GM19240 (cell line): ENCODE data around the gene AP1G1.
"Not testable (repeated sequence)": the region's sequence is repeated elsewhere in the genome, so short reads cannot be mapped to it uniquely, and the experiment has no call there.

Source experiments
- DNase-seq: peaks from one replicate; pipeline ENCODE4 v3.0.0; 2011; ENCODE audit warnings: low spot score; ENCODE audit not compliant: insufficient read length

AP1G1 gene

DNA sequence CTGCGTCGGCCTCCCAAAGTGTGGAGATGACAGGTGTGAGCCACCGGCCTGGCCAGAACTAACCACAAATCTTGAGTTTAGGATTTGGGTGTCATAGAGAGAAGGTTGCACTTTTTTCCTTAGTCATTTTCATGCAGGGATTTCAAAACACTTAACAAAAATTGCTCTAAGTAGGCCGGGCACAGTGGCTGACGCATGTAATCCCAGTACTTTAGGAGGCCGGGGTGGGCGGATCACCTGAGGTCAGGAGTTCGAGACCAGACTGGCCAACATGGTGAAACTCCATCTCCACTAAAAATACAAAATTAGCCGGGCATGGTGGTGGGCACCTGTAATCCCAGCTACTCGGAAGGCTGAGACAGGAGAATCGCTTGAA lies 1.5 kb upstream of the AP1G1 start:
- DNase-seq: not testable (repeated sequence)

DNA sequence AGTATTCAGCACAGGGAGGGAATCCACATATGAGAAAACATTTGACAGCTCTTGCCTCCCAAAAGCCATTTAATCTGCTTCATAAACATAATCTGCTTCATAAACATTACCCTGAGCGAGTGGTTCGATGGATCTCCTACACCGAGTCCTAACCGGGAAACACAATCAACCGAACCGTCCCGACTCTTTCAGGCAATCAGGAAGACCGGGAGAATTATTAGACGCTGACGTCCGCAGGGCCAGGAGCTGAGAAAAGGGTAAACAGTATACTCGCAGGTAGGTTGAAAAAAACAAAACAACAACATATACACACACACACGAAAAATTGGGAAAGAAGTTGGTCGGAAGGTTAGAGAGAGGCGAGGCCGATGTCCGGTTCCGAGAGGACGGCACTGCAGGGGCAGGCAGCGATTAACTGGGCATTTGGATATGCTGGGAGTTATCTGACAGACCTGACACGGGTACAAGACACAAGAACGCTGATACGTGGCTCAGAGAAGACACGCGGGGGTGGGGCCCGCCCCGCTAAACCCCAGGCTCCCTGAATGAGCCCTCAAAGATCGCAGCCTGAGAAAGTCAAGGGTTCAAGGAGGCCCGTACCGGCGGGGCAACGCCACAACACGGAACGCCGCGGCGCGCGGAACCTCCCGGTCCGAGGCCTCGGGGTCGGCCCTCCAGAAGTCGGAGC lies 585 bp downstream of the AP1G1 start:
- DNase-seq: no peak

DNA sequence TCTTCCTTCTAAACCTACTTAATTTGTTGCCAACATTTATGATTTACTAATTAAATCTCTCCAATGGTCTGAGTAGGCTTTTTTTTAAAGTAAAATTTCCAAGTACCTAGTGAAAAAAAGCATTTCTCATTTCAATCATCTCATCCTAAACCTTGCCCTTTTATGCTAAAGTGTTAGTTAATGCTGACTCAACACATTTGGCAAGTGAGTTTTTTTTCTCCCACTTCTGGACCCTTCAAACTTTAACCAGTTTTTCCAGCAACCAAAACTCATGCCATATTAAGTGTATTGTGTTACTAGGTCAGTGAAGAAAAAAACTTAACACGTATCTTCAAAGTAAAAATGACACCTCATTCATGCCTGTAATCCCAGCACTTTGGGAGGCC lies 5.3 kb downstream of the AP1G1 start:
- no peak for DNase-seq

DNA sequence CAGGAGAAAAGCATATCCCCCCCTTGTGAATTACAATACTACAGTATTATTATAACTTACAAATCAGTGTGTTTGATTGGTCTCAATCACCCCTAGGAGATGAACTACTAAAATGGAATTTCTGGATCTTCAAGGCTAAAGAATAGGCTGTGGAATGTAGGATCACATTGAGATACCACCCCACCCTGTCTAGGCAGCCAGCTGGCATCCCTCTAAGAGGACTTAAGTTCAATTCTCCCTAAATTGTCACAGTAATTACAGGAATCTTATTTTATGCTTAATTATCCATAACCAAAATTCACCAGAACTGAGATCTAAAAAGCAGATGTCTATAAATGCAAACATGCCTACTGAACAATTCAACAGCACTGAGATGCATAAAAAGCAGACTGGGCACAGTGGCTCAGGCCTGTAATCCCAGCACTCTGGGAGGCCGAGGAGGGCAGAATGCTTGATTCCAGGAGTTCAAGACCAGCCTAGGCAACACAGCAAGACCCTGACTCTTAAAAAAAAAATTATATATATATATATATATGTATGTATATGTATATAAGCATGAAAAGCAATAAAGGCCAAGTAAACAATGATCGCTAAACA lies 12.0 kb downstream of the AP1G1 start:
- DNase-seq: no peak

DNA sequence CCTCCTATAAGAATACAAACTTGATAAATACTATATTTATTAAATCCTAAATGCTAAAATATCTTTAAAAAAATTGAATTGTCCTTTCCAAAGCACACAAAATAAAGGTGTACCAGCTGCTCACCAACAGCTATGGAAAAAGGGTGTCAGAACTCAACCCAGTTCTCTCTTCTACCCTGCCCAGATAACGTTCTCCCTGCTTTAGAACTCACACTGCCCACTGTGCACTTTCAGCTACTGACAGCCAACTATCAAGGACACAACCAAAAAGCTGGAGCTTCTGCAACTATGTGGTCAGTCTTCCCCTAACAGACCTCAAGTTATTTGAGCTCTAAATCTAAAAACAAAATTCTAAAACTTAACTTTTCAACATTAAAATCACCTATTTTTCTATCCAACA lies 13.7 kb downstream of the AP1G1 start:
- DNase-seq: no peak

DNA sequence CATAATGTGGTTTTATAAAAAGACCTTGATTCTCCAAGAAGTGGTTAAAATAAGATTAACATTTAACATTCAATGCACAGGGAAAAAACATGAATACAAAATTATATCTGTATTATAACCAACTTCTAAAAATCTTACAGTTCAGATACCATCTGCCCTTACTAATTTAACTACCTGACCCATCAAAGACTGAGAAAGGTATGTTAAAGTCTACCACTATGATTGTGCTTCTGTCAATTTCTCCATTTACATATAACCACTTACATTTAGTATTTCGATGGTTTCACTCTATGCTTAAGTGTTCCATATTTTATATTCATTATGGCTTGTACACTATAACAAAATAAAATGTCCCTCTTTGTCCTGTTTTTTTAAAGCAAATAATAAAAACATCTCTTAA lies 14.6 kb downstream of the AP1G1 start:
- DNase-seq: no peak

DNA sequence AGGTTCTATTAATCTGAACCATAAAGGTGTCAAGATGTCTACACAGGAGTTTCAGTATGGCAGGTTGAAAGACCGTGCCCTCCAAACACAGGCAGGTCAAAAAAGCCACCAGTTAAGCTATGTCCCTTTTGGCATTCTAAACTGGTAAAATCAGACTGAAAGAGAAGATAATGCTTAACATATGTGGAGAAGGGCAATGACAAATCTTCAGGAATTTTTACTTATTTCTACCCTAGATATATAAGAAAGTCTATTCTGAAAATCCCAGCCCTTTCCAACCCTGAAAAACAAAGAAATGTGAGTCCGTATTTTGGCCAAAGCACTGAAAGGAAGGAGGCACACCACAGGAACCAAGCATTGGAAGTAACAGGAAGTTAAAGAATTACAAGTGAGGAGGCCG lies 16.5 kb downstream of the AP1G1 start:
- DNase-seq: no peak

DNA sequence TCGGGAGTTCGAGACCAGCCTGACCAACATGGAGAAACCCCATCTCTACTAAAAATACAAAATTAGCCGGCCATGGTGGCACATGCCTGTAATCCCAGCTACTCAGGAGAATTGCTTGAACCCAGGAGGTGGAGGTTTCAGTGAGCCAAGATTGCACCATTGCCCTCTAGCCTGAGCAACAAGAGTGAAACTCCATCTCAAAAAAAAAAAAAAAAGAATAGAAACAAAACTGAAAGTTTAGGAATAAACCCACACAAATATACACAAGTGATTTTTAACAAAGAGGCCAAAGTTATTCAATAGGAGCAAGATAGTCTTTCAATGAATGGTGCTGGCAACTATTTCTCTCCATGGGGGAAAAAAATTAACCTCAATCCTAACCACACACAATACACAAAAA lies 18.3 kb downstream of the AP1G1 start:
- DNase-seq: not testable (repeated sequence)

DNA sequence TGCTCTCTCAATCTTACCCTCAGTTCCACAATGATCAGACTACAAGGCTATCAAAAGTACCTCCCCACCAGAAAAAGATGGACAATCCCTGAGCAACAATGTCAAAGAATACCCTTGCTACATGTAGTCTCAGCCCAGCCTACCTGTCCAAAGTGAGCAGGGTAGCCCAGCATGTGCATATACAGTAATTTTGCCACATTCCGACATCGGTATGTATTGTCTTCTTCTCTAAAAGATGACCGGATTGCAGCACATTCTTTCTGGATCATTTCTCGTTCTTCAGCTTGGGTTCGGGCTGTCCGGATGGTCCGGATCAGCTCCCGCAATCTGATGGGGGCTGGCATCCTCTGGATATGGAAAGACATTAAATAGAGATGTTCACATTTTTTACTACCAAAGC lies 19.5 kb downstream of the AP1G1 start:
- DNase-seq: no peak

DNA sequence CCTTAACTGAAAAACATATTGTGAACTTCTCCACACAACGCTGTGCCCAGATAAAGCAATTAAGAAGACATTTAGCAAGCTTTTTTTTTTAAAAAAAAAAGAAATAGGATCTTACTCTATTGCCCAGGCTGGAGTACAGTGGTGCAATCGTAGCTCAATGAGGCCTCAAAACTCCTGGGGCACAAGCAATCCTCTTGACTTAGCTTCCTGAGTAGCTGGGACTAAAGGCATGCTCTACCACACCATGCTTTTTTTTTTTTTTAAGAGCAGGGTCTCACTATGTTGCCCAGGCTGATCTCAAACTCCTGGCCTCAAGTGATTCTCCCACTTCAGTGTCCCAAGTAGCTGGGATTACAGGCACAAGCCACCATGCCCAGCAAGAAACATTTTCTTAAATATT lies 20.1 kb downstream of the AP1G1 start:
- DNase-seq: no peak

DNA sequence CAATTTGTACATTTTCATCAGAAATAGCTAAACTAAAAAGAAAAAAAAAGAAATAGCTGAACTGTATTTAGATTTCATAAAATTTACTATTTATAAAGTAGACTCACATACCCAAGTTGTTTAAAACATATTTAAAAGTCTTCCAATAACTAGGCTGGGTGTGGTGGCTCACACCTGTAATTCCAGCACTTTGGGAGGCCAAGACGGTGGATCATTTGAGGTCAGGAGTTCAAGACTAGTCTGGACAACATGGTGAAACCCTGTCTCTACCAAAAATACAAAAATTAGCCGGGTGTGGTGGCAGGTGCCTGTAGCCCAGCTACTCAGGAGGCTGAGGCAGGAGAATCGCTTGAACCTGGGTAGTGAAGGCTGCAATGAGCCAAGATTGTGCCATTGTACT lies 23.5 kb downstream of the AP1G1 start:
- not testable (repeated sequence) for DNase-seq

DNA sequence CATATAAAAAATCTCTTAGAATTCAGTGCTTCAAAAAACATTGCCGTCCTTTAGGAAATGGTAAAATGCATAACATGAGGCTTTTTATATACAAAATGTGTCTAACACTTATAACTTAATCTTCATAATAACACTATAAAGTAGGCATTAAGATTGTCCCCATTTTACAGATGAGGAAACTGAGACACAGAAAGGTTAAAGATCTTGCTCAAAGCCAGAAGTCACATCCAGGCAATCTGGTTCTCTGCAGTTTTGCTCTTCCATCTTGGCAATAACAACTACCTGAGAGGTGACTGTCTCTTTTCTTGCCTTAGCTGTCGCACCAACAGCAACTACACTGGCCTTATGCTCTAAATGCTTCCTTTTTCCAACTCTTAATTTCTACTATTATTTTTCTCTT lies 24.5 kb downstream of the AP1G1 start:
- DNase-seq: no peak

DNA sequence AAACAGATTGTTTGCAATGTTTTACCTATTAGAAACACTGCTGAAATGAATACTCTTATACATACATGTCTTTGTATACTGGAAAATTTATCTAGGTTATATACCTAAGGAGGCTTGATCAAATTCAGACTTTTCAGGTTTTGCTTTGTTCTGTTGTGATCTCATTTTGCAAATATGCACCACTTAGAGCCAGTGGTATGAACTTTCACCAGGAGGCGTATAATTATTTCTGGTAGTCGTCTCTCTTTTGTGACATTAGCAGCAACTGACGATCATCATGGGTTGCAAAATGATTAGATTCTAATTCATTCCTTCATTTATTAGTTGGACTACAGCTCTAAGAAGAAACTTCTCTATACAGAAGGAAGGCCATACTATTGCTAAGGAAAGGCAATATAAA lies 26.9 kb downstream of the AP1G1 start:
- no peak for DNase-seq

DNA sequence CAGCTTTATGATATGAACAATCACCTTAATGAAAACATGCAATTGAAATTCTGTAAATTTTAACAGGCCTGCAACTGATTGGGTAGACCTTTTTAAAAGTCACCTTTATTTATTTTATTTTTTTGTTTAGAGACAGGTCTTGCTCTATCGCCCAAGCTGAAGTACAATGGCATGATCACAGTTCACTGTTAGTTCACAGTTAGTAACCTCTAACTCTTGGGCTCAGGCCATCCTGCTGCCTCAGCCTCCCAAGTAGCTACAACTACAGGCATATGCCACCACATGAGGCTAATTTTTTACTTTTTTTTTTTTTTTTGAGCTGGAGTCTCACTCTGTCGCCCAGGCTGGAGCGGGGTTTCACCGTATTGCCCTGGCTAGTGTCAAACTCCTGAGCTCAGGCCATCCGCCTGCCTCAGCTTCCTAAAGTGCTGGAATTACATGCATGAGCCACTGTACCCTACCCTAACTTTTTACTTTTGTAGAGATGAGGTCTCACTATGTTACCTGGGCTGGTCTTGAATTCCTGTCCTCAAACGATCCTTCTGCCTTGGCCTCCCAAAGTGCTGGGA lies 28.0 kb downstream of the AP1G1 start:
- no peak for DNase-seq

DNA sequence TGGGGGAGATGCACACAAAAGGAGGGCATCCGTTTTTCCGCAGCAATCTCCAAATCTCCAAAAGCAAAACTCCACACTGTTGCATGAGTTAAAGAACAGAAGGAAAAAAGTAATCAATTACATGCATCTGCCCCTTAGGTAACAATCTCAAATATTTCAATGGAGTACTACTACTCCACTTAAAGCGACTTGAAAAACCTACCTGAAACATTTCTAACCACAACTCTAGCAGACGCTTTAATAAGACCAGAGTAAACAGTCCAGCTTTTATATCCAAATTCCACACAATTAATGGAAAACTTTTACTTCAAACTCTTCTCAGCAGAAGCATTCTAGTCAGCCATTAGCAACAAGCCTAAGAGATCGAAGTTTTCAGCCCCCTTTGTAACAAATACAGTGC lies 29.9 kb downstream of the AP1G1 start:
- no peak for DNase-seq

DNA sequence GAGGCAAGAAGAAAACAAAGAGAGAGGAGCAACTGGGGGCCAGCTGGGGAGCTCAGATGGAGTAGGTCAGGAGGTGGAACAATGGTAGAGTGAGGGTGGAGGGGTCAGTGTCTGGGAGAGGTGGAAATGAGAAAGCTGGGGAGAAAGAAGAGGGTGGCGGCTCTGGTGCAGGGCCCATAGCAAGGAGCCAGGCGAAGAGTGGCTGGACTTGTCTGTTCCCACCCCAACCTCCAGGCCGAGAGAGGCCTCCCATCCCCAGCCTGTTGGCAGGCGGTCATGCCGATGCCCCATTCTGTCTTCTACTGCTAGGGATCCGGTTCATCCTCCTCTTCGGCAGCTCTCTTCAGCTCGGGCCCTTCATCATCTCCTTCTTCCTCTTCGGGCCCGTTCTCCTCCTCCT lies 31.3 kb downstream of the AP1G1 start:
- DNase-seq: no peak

DNA sequence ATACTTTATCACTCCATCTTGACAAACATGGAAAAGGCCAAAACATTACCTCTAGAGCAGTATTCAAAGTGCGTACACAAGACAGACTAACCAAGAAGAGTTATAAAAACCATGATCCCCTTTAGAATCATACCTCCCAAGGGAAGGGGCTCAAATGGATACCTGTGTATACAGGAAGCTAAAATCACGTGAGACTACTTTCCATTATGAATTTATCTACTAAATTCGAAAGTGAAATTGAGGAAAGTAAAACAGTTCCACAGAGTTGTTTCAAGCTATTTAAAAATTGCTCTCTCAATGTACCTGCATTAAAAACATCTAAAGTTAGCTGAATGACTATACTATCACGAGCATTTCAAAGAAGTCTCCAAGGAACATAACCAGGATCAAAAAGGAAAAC lies 32.7 kb downstream of the AP1G1 start:
- no peak for DNase-seq

DNA sequence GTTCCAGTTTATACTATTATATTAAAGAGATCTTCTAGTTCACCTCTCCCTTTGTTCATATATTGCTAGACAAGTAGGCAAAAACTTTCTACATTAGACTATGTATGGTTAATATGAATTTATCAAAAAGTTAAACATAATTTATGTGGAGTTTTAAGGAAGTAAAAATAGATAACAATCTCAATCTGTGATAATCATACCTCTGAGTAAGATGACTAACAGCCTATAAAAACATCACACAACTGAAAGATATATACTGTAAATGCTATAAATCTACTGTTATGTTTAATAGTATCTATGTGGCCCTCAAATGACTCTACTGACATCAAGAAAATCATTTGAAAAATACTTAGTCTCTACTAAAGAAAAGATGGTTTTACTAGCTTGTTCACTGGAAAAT lies 37.1 kb downstream of the AP1G1 start:
- DNase-seq: no peak

DNA sequence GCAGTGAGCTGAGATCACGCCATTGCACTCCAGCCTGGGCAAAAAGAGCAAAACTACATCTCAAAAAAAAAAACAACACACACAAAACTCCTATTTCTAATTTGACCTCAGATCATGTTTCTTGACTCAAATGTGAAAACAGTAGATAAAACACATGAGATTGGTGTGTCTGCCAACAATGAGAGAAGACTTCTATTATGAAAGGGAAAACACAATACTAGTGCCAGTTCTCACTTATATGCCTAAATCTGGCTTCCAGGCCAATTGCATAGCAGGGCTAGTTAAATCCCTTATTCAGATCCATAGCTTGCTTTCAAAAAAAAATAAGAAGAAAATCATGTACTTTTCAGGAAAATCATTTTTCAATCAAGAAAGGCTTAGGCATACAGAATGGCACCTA lies 39.4 kb downstream of the AP1G1 start:
- DNase-seq: no peak

DNA sequence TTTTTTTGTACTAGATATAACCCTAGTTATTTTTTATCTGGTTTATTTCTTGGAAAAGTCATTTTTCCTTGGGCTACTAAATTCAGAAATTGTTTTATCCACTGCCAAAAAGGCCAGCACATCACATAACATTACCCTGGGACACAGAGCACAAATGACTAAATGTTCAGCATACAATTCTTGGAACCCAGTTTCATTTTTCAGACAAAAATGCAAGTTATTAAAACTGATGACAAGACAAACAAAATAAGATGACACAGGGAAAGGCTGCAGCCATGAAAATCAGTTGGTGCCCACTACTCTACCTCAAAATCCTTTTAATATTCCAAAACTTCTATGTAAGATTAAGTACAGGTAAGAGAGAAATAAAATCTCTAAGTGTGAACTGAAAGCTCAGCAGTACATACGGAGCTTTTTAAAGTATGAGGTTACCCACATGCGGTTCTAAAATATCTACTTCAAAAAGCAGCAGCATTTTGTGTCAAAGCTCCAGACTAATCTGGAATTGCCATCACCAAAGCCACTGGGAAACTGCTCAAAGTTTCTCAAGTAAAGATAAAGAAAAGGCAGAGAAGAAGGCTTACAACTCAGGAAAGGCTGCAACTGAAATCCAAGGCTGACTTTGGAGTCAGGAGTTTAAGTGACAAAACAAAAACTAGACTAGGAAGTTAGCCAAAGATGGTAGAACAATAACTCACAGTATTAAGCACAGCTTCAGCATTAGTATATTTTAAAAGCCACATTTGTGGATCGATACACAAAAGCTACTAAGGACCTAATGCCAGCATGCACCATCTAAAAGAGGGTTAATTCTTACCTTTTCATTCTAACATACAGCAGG lies 41.4 kb downstream of the AP1G1 start:
- no peak for DNase-seq

DNA sequence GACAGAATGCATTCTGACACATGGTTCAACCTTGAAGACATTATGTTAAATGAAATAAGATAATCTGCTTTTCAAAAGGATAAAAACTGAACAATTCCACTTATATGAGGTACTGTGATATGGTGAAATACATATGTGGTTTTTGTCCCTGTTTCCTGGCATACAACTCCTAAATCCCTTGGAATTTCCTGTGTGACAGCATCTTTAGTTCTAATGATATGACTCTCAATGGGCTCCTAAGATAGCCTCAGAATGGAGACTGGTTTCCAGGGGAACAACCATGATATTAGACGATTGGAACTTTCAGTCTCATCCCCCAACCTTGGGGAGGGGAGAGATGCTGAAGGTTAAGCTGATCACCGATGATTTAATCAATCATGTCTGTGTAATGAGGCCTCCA lies 46.4 kb downstream of the AP1G1 start:
- DNase-seq: no peak

DNA sequence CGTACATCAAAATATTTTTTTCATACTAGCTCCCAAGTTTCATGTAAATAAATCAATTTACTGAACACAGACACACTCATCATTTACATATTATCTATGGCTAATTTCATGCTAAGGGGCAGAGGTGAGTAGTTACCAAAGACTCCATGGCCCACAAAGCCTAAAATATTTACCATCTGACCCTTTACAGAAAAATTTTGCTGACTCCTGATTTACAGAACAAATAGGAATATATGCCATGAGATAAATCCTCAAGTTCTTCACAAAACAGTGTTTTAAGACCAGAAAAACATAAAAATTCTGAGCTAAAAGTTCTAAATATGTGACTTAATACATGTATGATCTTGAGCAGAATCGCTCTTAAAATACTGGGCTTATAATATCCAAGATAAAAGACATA lies 47.5 kb downstream of the AP1G1 start:
- no peak for DNase-seq
